H9 (cell line): ENCODE data around the gene TRAPPC14. TPM values are rescaled to one million over a fixed set of nuclear protein-coding genes. Genes with fewer than 3 reads are reported as not detected.

Experiments
- DNase-seq: peaks from one replicate; pipeline ENCODE4 v3.0.0-alpha.2; 2017
- H2AFZ ChIP-seq: one replicate; pipeline ENCODE4 v1.6.1; 2013; ENCODE audit warnings: mild to moderate bottlenecking, low read length, control low read depth, moderate library complexity
- H2AK5ac ChIP-seq: 2 replicates; pipeline ENCODE4 v1.6.1; 2013; ENCODE audit warnings: low read length, control low read depth, mixed read lengths; ENCODE audit not compliant: insufficient read length
- H2BK120ac ChIP-seq: one replicate; pipeline ENCODE4 v1.6.1; 2013; ENCODE audit warnings: low read depth, mild to moderate bottlenecking, low read length, control low read depth, inconsistent platforms; ENCODE audit not compliant: poor library complexity, severe bottlenecking
- H2BK12ac ChIP-seq: 2 replicates; pipeline ENCODE4 v1.6.1; 2013; ENCODE audit warnings: low read length, control low read depth, mixed read lengths, low read depth; ENCODE audit not compliant: insufficient read length
- H2BK15ac ChIP-seq: 2 replicates; pipeline ENCODE4 v1.6.1; 2013; ENCODE audit warnings: low read depth, low read length, control low read depth
- H2BK20ac ChIP-seq: one replicate; pipeline ENCODE4 v1.6.1; 2013; ENCODE audit warnings: low read depth, mild to moderate bottlenecking, low read length, control low read depth, inconsistent platforms; ENCODE audit not compliant: poor library complexity, severe bottlenecking
- H2BK5ac ChIP-seq: 2 replicates; pipeline ENCODE4 v1.6.1; 2013; ENCODE audit warnings: low read length, control low read depth, mixed read lengths; ENCODE audit not compliant: insufficient read length
- H3K14ac ChIP-seq: 2 replicates; pipeline ENCODE4 v1.6.1; 2013; ENCODE audit warnings: low read length, control low read depth; ENCODE audit not compliant: insufficient read depth
- H3K18ac ChIP-seq: 2 replicates; pipeline ENCODE4 v1.6.1; 2013; ENCODE audit warnings: low read depth, mild to moderate bottlenecking, mixed read lengths, low read length, control low read depth; ENCODE audit not compliant: insufficient read length
- H3K23ac ChIP-seq: 2 replicates; pipeline ENCODE4 v1.6.1; 2013; ENCODE audit warnings: low read length, control low read depth, mixed read lengths, low read depth; ENCODE audit not compliant: insufficient read length
- H3K23me2 ChIP-seq: 2 replicates; pipeline ENCODE4 v1.6.1; 2013; ENCODE audit warnings: low read depth, mild to moderate bottlenecking, mixed read lengths, low read length, control low read depth; ENCODE audit not compliant: insufficient read length, poor library complexity, severe bottlenecking
- H3K27ac ChIP-seq: 2 replicates; pipeline ENCODE4 v1.5.1; 2013; ENCODE audit warnings: low read length, control low read depth, mixed read lengths, low read depth; ENCODE audit not compliant: insufficient read length
- H3K27me3 ChIP-seq: 2 replicates; pipeline ENCODE4 v1.6.1; 2013; ENCODE audit warnings: low read length, control low read depth, inconsistent platforms; ENCODE audit not compliant: insufficient read depth
- H3K4ac ChIP-seq: 2 replicates; pipeline ENCODE4 v1.6.1; 2013; ENCODE audit warnings: low read depth, mild to moderate bottlenecking, control low read depth, inconsistent platforms, low read length, moderate library complexity
- H3K4me1 ChIP-seq: 2 replicates; pipeline ENCODE4 v1.6.1; 2013; ENCODE audit warnings: low read length, control low read depth, inconsistent platforms; ENCODE audit not compliant: insufficient read depth
- H3K4me2 ChIP-seq: 2 replicates; pipeline ENCODE4 v1.6.1; 2013; ENCODE audit warnings: low read length, control low read depth, mixed read lengths; ENCODE audit not compliant: insufficient read length, insufficient read depth
- H3K56ac ChIP-seq: 2 replicates; pipeline ENCODE4 v1.6.1; 2013; ENCODE audit warnings: low read depth, mild to moderate bottlenecking, mixed read lengths, low read length, control low read depth; ENCODE audit not compliant: insufficient read length
- H3K79me1 ChIP-seq: 2 replicates; pipeline ENCODE4 v1.6.1; 2013; ENCODE audit warnings: low read depth, mild to moderate bottlenecking, moderate library complexity, low read length, control low read depth, inconsistent platforms; ENCODE audit not compliant: insufficient read depth, poor library complexity, severe bottlenecking
- H3K79me2 ChIP-seq: 2 replicates; pipeline ENCODE4 v1.6.1; 2013; ENCODE audit warnings: low read length, control low read depth, inconsistent platforms; ENCODE audit not compliant: insufficient read depth
- H3K9ac ChIP-seq: 2 replicates; pipeline ENCODE4 v1.6.1; 2013; ENCODE audit warnings: low read length, control low read depth, mixed read lengths; ENCODE audit not compliant: insufficient read length; ENCODE audit errors: extremely low read depth
- H3K9me3 ChIP-seq: one replicate; pipeline ENCODE4 v1.6.1; 2013; ENCODE audit warnings: low read depth, low read length, inconsistent platforms; ENCODE audit not compliant: control insufficient read depth
- H3T11ph ChIP-seq: one replicate; pipeline ENCODE4 v1.6.1; 2013; ENCODE audit warnings: mild to moderate bottlenecking, low read length, control low read depth, inconsistent platforms
- H4K20me1 ChIP-seq: one replicate; pipeline ENCODE4 v1.6.1; 2013; ENCODE audit not compliant: control insufficient read depth, insufficient read length, insufficient read depth
- H4K5ac ChIP-seq: 2 replicates; pipeline ENCODE4 v1.6.1; 2013; ENCODE audit warnings: low read depth, mild to moderate bottlenecking, mixed read lengths, low read length, control low read depth; ENCODE audit not compliant: insufficient read length
- H4K8ac ChIP-seq: replicated peaks from 2 replicates; pipeline ENCODE4 v1.6.1; 2013; ENCODE audit warnings: low read length, control low read depth, mixed read lengths, low read depth; ENCODE audit not compliant: insufficient read length
- H4K91ac ChIP-seq: 2 replicates; pipeline ENCODE4 v1.6.1; 2013; ENCODE audit warnings: low read depth, mild to moderate bottlenecking, moderate library complexity, mixed read lengths, low read length, control low read depth; ENCODE audit not compliant: insufficient read length
- H3K27ac Mint-ChIP-seq, 3 experiments: 2 replicates in 2 of 3; 3 replicates in 1 of 3; pipeline ENCODE4 v1.8.0; 2020 to 2021; ENCODE audit warnings: mixed read lengths in 3 of 3, mild to moderate bottlenecking in 1 of 3, moderate library complexity in 1 of 3
- H3K27me3 Mint-ChIP-seq: 2 replicates; pipeline ENCODE4 v1.8.0; 2021; ENCODE audit warnings: low read depth, mild to moderate bottlenecking, moderate library complexity, mixed read lengths
- H3K36me3 Mint-ChIP-seq, 3 experiments: 2 replicates in 2 of 3; 3 replicates in 1 of 3; pipeline ENCODE4 v1.8.0; 2020 to 2021; ENCODE audit warnings: low read depth in 3 of 3, mixed read lengths in 3 of 3; ENCODE audit not compliant: insufficient read depth in 1 of 3
- H3K4me1 Mint-ChIP-seq, 2 experiments: 2 replicates each; pipeline ENCODE4 v1.8.0; 2020; ENCODE audit warnings: mixed read lengths in 2 of 2
- H3K4me3 Mint-ChIP-seq, 2 experiments: 2 replicates in 1 of 2; 3 replicates in 1 of 2; pipeline ENCODE4 v1.8.0; 2020 to 2021; ENCODE audit warnings: mild to moderate bottlenecking in 2 of 2, mixed read lengths in 2 of 2, moderate library complexity in 1 of 2
- H3K9me3 Mint-ChIP-seq, 2 experiments: 2 replicates in 1 of 2; 3 replicates in 1 of 2; pipeline ENCODE4 v1.8.0; 2020; ENCODE audit warnings: mild to moderate bottlenecking in 2 of 2, mixed read lengths in 2 of 2, moderate library complexity in 1 of 2
- CTCF ChIP-seq: fragments of 200-600 bp; sonication (generic); conservative IDR thresholded peaks from 3 replicates; pipeline ENCODE4 v1.8.0; 2021; ENCODE audit warnings: antibody characterized with exemption, mild to moderate bottlenecking
- WGBS: extraction: QIAGEN DNeasy Blood & Tissue Kit; methylation state at CpG from one replicate; pipeline ENCODE4 v1.1.7; 2013; ENCODE audit warnings: missing lambda C conversion rate, low lambda C conversion rate, mixed read lengths; ENCODE audit not compliant: insufficient read length; ENCODE audit errors: extremely low coverage; 5-methylcytosine and 5-hydroxymethylcytosine counted together
- total RNA-seq: library from RNA; stranded (reverse); gene quantifications from 2 replicates; pipeline ENCODE4 v1.2.1, GENCODE V29; 2021

Gene TRAPPC14
- total RNA-seq, 1 experiment from 2014 or later, result 32.8 TPM

GRCh38 chr7:100119970-100120732 lies 38.4 kb downstream of the TRAPPC14 start:
- no peak overlapping the region for H4K8ac ChIP-seq
- H3K9me3 ChIP-seq, result no peaks in the 10 kb centered on the region
- no peak overlapping the region for H4K5ac ChIP-seq
- H3K9me3 Mint-ChIP-seq, result no peaks in the 10 kb centered on the region
- no peak overlapping the region for H3K56ac ChIP-seq
- no peak for TF ChIP-seq CTCF
- H2BK15ac ChIP-seq, result no peak overlapping the region
- no peak overlapping the region for H2BK120ac ChIP-seq
- no peaks in the 10 kb centered on the region for H4K20me1 ChIP-seq
- H3K4me1 ChIP-seq, result no peaks in the 10 kb centered on the region
- no peak overlapping the region for H3K4ac ChIP-seq
- H3K4me1 Mint-ChIP-seq, result peaks cover 12 to 13% of the 10 kb centered on the region in 2 experiments
- no peak overlapping the region for H3T11ph ChIP-seq
- peak overlapping the region; percentile 99; a peak in 6 of 7 replicates for H3K27ac Mint-ChIP-seq
- H2AFZ ChIP-seq, result no peak overlapping the region
- H3K14ac ChIP-seq, result no peak overlapping the region
- H3K23me2 ChIP-seq, result peaks cover 5% of the 10 kb centered on the region
- H2BK20ac ChIP-seq, result no peak overlapping the region
- H3K23ac ChIP-seq, result no peak overlapping the region
- H2BK12ac ChIP-seq, result no peak overlapping the region
- peak overlapping the region; percentile 65 for H3K4me2 ChIP-seq
- H4K91ac ChIP-seq, result no peak overlapping the region
- H3K36me3 Mint-ChIP-seq, result peaks cover 6 to 23% (median 17%) of the 10 kb centered on the region in 3 experiments; a peak in 5 of 7 replicates
- peak; percentile 76 for DNase-seq
- H3K27me3 Mint-ChIP-seq, result no peaks in the 10 kb centered on the region
- no peak overlapping the region for H2BK5ac ChIP-seq
- H3K79me2 ChIP-seq, result no peaks in the 10 kb centered on the region
- H3K27ac ChIP-seq, result no peak overlapping the region
- no CpG with 5 or more reads among the region's 19 CpGs for WGBS
- H3K18ac ChIP-seq, result no peak overlapping the region
- H2AK5ac ChIP-seq, result no peak overlapping the region
- no peak overlapping the region for H3K9ac ChIP-seq
- no peaks in the 10 kb centered on the region for H3K27me3 ChIP-seq
- no peaks in the 10 kb centered on the region for H3K79me1 ChIP-seq
- H3K4me3 Mint-ChIP-seq, result peak overlapping the region; percentile 96 to 98
